A549 treated with ZK216348 at 1 μM for 4 hours (cell line): ENCODE results near the gene DNM2. TPM values are rescaled to one million over a fixed set of nuclear protein-coding genes. Genes with fewer than 3 reads are reported as not detected.

Experiments used
- total RNA-seq: library from RNA; stranded (reverse); fragments of 200-300 nt; extraction: Qiagen RNA extraction; gene quantifications from 5 replicates; pipeline ENCODE4 v1.2.3, GENCODE V29; 2022; ENCODE audit warnings: low read depth

The DNM2 gene
- 38.9 to 61.4 TPM (median 57.9 TPM) in 5 replicates for total RNA-seq

GRCh38 chr19:10717356-10718204, at the start of gene DNM2:
TSS of gene DNM2 (plus strand) at chr19:10718079. CDS start at chr19:10718243, 164 bp downstream.

GRCh38 chr19:10835754-10836478, 118.0 kb downstream of the DNM2 start, which contains the start of gene TMED1:
TSS of gene TMED1 (minus strand) at chr19:10836212. CDS start at chr19:10836191, 21 bp downstream.

GRCh38 chr19:10848230-10848856, 130.5 kb downstream of the DNM2 start, which contains the start of gene C19orf38:
TSS of gene C19orf38 (plus strand) at chr19:10848415. CDS start at chr19:10848509, 94 bp downstream.

GRCh38 chr19:10870955-10871603, 153.2 kb downstream of the DNM2 start, which contains the start of gene CARM1:
TSS of gene CARM1 (plus strand) at chr19:10871553. CDS start at chr19:10871703, 150 bp downstream.

Other genes starting within 250 kb of the DNM2 start
- 46.2 to 74.0 TPM (median 59.3 TPM) in 5 replicates for gene KEAP1, start 214.7 kb upstream of the DNM2 start, total RNA-seq
- 1.3 to 2.7 TPM (median 2.2 TPM) in 5 replicates for gene S1PR5, start 200.6 kb upstream of the DNM2 start, total RNA-seq
- gene ATG4D, start 174.2 kb upstream of the DNM2 start, total RNA-seq: 13.6 to 24.2 TPM (median 20.8 TPM) in 5 replicates
- gene KRI1, start 152.1 kb upstream of the DNM2 start, total RNA-seq: 15.8 to 20.5 TPM (median 18.0 TPM) in 5 replicates
- 3.9 to 8.0 TPM (median 5.8 TPM) in 5 replicates for gene CDKN2D, start 149.1 kb upstream of the DNM2 start, total RNA-seq
- 37.1 to 45.1 TPM (median 38.9 TPM) in 5 replicates for gene AP1M2, start 130.8 kb upstream of the DNM2 start, total RNA-seq
- gene SLC44A2, start 92.5 kb upstream of the DNM2 start, total RNA-seq: 6.8 to 7.7 TPM (median 7.2 TPM) in 5 replicates
- gene ILF3, start 63.7 kb upstream of the DNM2 start, total RNA-seq: 137 to 175 TPM (median 172 TPM) in 5 replicates
- gene QTRT1, start 16.6 kb upstream of the DNM2 start, total RNA-seq: 22.5 to 37.4 TPM (median 33.9 TPM) in 5 replicates
- 16.5 to 31.5 TPM (median 29.4 TPM) in 5 replicates for gene TMED1, start 118.1 kb downstream of the DNM2 start, total RNA-seq
- not detected in 5 replicates for gene C19orf38, start 130.3 kb downstream of the DNM2 start, total RNA-seq
- gene CARM1, start 153.5 kb downstream of the DNM2 start, total RNA-seq: 30.1 to 52.5 TPM (median 50.5 TPM) in 5 replicates
- gene YIPF2, start 210.6 kb downstream of the DNM2 start, total RNA-seq: 12.1 to 24.2 TPM (median 20.4 TPM) in 5 replicates
- gene TIMM29, start 210.7 kb downstream of the DNM2 start, total RNA-seq: 11.4 to 20.3 TPM (median 18.7 TPM) in 5 replicates
- 9.1 to 12.0 TPM (median 11.8 TPM) in 5 replicates for gene SMARCA4, start 243.0 kb downstream of the DNM2 start, total RNA-seq